ENCODE data around the gene CNTNAP1.

CNTNAP1 gene

GRCh38 chr17:42685831-42686230, 3.5 kb downstream of the CNTNAP1 start:
- no peak for DNase-seq (ENCODE audit: low read depth in 1 of 2, low spot score in 1 of 2)

- no peak for DNase-seq (ENCODE audit: low read depth in 1 of 2, low spot score in 1 of 2)
Measured at GRCh38 chr17:42686520-42687128, 4.3 kb downstream of the CNTNAP1 start.

GRCh38 chr17:42687707-42688320, 5.5 kb downstream of the CNTNAP1 start:
- DNase-seq (ENCODE audit: low read depth in 1 of 2, low spot score in 1 of 2) = no peak

- no peak for DNase-seq (ENCODE audit: low read depth in 1 of 2, low spot score in 1 of 2)
Measured at GRCh38 chr17:42690596-42690995, 8.3 kb downstream of the CNTNAP1 start.

GRCh38 chr17:42691021-42691545, 8.8 kb downstream of the CNTNAP1 start:
- DNase-seq (ENCODE audit: low read depth in 1 of 2, low spot score in 1 of 2) = no peak

- DNase-seq (ENCODE audit: low read depth in 1 of 2, low spot score in 1 of 2) = no peak
Measured at GRCh38 chr17:42692489-42692888, 10.2 kb downstream of the CNTNAP1 start.

- DNase-seq (ENCODE audit: low read depth in 1 of 2, low spot score in 1 of 2) = no peak
Measured at GRCh38 chr17:42694524-42694923, 12.2 kb downstream of the CNTNAP1 start.

- DNase-seq (ENCODE audit: low read depth in 1 of 2, low spot score in 1 of 2) = no peak
Measured at GRCh38 chr17:42695500-42695899, 13.2 kb downstream of the CNTNAP1 start.

- DNase-seq (ENCODE audit: low read depth in 1 of 2, low spot score in 1 of 2) = no peak
Measured at GRCh38 chr17:42697108-42697811, 14.9 kb downstream of the CNTNAP1 start.

DNA sequence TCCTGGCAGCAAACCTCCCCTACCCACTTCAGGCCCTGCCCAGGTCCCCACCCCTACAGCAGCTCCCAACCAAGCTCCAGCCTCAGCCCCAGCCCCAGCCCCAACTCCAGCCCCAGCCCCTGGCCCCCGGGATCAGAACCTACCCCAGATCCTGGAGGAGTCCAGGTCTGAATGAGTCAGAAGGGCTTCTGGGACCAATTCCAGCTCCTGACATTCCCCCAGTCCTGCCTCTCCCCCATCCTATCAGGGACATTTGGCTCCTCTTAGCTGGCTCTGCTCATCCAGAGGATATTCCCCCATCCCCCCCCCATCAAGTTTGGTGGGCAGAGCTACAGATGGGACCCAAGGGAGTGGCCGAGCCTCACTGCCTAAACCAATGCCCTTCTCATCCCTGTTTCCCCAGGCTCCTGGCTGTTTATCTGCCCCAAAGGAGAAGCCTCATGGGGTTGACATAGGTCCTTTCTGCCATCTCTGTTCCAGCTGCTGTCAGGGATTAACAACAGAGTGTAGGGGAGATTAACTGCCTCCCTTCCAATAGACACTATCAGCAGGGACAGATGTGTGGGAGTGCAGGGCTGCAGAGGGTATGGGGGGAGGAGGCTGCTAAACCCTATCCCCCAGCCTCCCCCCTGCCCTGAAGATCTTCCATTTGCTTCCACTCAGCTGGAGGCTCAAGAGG, 16.5 kb downstream of the CNTNAP1 start:
- no peak for DNase-seq (ENCODE audit: low read depth in 1 of 2, low spot score in 1 of 2)

- DNase-seq (ENCODE audit: low read depth in 1 of 2, low spot score in 1 of 2) = no peak
Measured at GRCh38 chr17:42699415-42699740, 17.0 kb downstream of the CNTNAP1 start.

- DNase-seq (ENCODE audit: low read depth in 1 of 2, low spot score in 1 of 2) = no peak
Measured at GRCh38 chr17:42700586-42701289, 18.4 kb downstream of the CNTNAP1 start.

DNA sequence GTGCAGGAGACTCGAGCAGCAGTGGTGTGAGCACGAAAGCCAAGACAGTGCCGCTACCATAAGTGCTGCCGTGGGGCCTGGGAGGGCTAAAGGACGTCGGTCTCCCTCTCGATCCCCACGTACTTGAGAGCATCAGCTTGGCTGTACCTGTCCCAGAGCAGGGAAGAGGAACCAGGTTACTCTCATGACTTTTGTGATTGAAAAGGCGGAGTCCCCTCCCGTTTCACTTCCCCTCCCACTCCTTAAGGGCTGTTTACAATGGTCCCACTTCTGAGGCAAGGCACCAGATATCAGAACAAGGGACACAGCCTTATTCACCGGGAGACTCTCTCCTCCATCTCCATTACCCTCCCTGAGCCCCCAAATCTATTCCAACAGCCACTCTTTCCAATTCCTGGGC, 20.1 kb downstream of the CNTNAP1 start:
- no peak for DNase-seq (ENCODE audit: low read depth in 1 of 2, low spot score in 1 of 2)

DNA sequence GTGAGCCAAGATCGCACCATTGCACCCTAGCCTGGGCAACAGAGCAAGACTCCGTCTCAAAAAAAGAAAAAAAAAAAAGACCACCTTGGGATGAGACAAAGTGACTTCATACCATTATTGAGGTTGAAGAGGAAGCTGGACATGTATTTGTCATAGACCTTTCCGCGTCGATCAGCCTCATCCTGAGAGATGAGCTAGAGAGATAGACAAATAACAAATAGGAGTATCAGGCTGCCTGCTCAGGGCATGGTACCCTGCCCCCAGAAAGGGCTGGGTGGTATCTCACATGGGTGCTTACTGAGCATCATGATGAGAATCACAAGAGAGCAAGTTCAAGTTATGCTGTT, 22.1 kb downstream of the CNTNAP1 start:
- no peak for DNase-seq (ENCODE audit: low read depth in 1 of 2, low spot score in 1 of 2)

- DNase-seq (ENCODE audit: low read depth in 1 of 2, low spot score in 1 of 2) = no peak
Measured at GRCh38 chr17:42704837-42705494, 22.6 kb downstream of the CNTNAP1 start.

GRCh38 chr17:42706732-42707131, 24.4 kb downstream of the CNTNAP1 start:
- peak in 1 of 2 donors; percentile 28 for DNase-seq (ENCODE audit: low read depth in 1 of 2, low spot score in 1 of 2)

- no peak for DNase-seq (ENCODE audit: low read depth in 1 of 2, low spot score in 1 of 2)
Measured at GRCh38 chr17:42708588-42708987, 26.3 kb downstream of the CNTNAP1 start.

DNA sequence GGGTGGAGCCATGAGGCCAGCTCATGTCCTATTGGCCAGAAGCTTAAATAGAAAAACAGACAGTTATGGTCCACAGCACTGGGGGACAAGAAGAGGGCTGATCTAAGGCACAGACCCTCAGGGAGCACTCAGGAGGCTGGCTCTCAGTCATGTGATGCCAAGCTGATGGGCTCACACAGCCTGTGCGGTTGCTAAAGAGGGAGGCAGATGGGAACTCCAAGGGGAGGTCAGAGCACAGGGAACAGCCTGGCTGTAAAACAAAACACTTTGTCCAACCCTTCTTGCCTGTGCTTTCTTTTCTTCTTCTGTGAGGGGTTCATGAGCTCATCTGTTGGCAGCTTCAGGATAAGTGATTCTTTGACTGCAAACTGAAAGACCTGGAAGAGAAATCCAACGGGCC, 27.2 kb downstream of the CNTNAP1 start:
- no peak for DNase-seq (ENCODE audit: low read depth in 1 of 2, low spot score in 1 of 2)

GRCh38 chr17:42720996-42721583, 38.8 kb downstream of the CNTNAP1 start:
- no peak for DNase-seq (ENCODE audit: low read depth in 1 of 2, low spot score in 1 of 2)

- DNase-seq (ENCODE audit: low read depth in 1 of 2, low spot score in 1 of 2) = no peak
Measured at GRCh38 chr17:42723636-42724035, 41.3 kb downstream of the CNTNAP1 start.

Measured in activated T-helper 1 cell treated with anti-CD3 and anti-CD28 coated beads, Interleukin-2, amount 50 U/mL, for 16 hours (primary cell).